Stimulated activated CD8-positive, alpha-beta memory T cell treated with anti-CD3 and anti-CD28 coated beads, Interleukin-15, amount 100 ng/mL, for 1 hour (primary cell): ENCODE data around the gene FBXW2.

Experiments
- DNase-seq: peaks from one replicate; pipeline ENCODE4 v3.0.0-alpha.2; 2020; ENCODE audit warnings: low read depth

FBXW2 gene

GRCh38 chr9:120714088-120714845 lies 78.9 kb downstream of the FBXW2 start, which contains the start of gene MEGF9:
MEGF9 (minus strand) TSS chr9:120714470; CDS start chr9:120714358, 112 bp downstream.
- peak; percentile 92 for DNase-seq

GRCh38 chr9:120713257-120714087 lies 79.7 kb downstream of the FBXW2 start:
- no peak for DNase-seq

GRCh38 chr9:120712539-120713031 lies 80.6 kb downstream of the FBXW2 start:
- DNase-seq, result no peak

- DNase-seq, result no peak
These were observed 81.2 kb downstream of the FBXW2 start for GRCh38 chr9:120711841-120712538.

- no peak for DNase-seq
These were observed 81.9 kb downstream of the FBXW2 start for GRCh38 chr9:120711354-120711753.

GRCh38 chr9:120710110-120710981 lies 82.9 kb downstream of the FBXW2 start:
- no peak for DNase-seq

- no peak for DNase-seq
These were observed 84.5 kb downstream of the FBXW2 start for GRCh38 chr9:120708526-120709224.

GRCh38 chr9:120707170-120707569 lies 86.0 kb downstream of the FBXW2 start:
- DNase-seq, result no peak
